Measurements from ENCODE around the gene IFT88. TPM values are rescaled to one million over a fixed set of nuclear protein-coding genes. Genes with fewer than 3 reads are reported as not detected.

IFT88 gene
- total and polyA plus RNA-seq, 2 donors (not counting 1 experiment from before 2014, with no cell fraction given): 9.3 to 17.5 TPM

GRCh38 chr13:20565115-20565736 is 1.7 kb upstream of the IFT88 start:
- no peaks in the 10 kb centered on the region for H3K9me3 ChIP-seq (ENCODE audit: control insufficient read depth, insufficient read depth, low read depth, low read length)
- no peaks in the 10 kb centered on the region for H4K20me1 ChIP-seq (ENCODE audit: control insufficient read depth, extremely low read depth, insufficient read depth, low read length)
- no peak overlapping the region for H3K4me3 ChIP-seq (replicated peaks in 1 of 4; ENCODE audit: control extremely low read depth in 1 of 4, insufficient read depth in 1 of 4, low read depth in 3 of 4, low read length in 4 of 4)
- no peak overlapping the region for H3K9ac ChIP-seq (ENCODE audit: insufficient read depth, low read length)
- no peak for DNase-seq (ENCODE audit: low read depth in 2 of 2)
- H3K79me2 ChIP-seq (ENCODE audit: control insufficient read depth, insufficient read depth, low read length): no peaks in the 10 kb centered on the region
- no peak overlapping the region for H2AFZ ChIP-seq (ENCODE audit: low read length)
- no peak for TF ChIP-seq EZH2 (IDR thresholded peaks at IDR 0.05; ENCODE audit: low read length, missing control alignments)
- no peak for TF ChIP-seq CTCF (conservative IDR thresholded peaks at IDR 0.05 in 1 of 2, IDR thresholded peaks at IDR 0.05 in 1 of 2; ENCODE audit: low read depth in 1 of 2, low read length in 2 of 2)
- no peak overlapping the region for H3K27ac ChIP-seq (ENCODE audit: insufficient read depth, low read length)
- no peaks in the 10 kb centered on the region for H3K27me3 ChIP-seq (ENCODE audit: control insufficient read depth, insufficient read depth, low read length)
- H3K4me2 ChIP-seq (ENCODE audit: extremely low read depth, insufficient read depth, low read length): no peak overlapping the region
- H3K36me3 ChIP-seq (ENCODE audit: control insufficient read depth, insufficient read depth, low read length): no peaks in the 10 kb centered on the region
- H3K4me1 ChIP-seq (ENCODE audit: control insufficient read depth, extremely low read depth, insufficient read depth, low read length): peaks cover 2% of the 10 kb centered on the region

GRCh38 chr13:20566468-20566897 is 474 bp upstream of the IFT88 start:
- H3K4me3 ChIP-seq (replicated peaks in 1 of 4; ENCODE audit: control extremely low read depth in 1 of 4, insufficient read depth in 1 of 4, low read depth in 3 of 4, low read length in 4 of 4): peak overlapping the region; percentile 64 to 86 (median 66)
- H3K27me3 ChIP-seq (ENCODE audit: control insufficient read depth, insufficient read depth, low read length): no peaks in the 10 kb centered on the region
- H2AFZ ChIP-seq (ENCODE audit: low read length): peak overlapping the region; percentile 77
- TF ChIP-seq EZH2 (IDR thresholded peaks at IDR 0.05; ENCODE audit: low read length, missing control alignments) (no peak), CTCF (conservative IDR thresholded peaks at IDR 0.05 in 1 of 2, IDR thresholded peaks at IDR 0.05 in 1 of 2; ENCODE audit: low read depth in 1 of 2, low read length in 2 of 2) (no peak)
- H3K36me3 ChIP-seq (ENCODE audit: control insufficient read depth, insufficient read depth, low read length): no peaks in the 10 kb centered on the region
- peak; percentile 62 to 84 for DNase-seq (ENCODE audit: low read depth in 2 of 2)
- peak overlapping the region; percentile 97 for H3K27ac ChIP-seq (ENCODE audit: insufficient read depth, low read length)
- peaks cover 2% of the 10 kb centered on the region for H3K4me1 ChIP-seq (ENCODE audit: control insufficient read depth, extremely low read depth, insufficient read depth, low read length)
- no peaks in the 10 kb centered on the region for H3K79me2 ChIP-seq (ENCODE audit: control insufficient read depth, insufficient read depth, low read length)
- peak overlapping the region; percentile 95 for H3K9ac ChIP-seq (ENCODE audit: insufficient read depth, low read length)
- H3K4me2 ChIP-seq (ENCODE audit: extremely low read depth, insufficient read depth, low read length): peak overlapping the region; percentile 55
- H3K9me3 ChIP-seq (ENCODE audit: control insufficient read depth, insufficient read depth, low read depth, low read length): no peaks in the 10 kb centered on the region
- no peaks in the 10 kb centered on the region for H4K20me1 ChIP-seq (ENCODE audit: control insufficient read depth, extremely low read depth, insufficient read depth, low read length)

DNA sequence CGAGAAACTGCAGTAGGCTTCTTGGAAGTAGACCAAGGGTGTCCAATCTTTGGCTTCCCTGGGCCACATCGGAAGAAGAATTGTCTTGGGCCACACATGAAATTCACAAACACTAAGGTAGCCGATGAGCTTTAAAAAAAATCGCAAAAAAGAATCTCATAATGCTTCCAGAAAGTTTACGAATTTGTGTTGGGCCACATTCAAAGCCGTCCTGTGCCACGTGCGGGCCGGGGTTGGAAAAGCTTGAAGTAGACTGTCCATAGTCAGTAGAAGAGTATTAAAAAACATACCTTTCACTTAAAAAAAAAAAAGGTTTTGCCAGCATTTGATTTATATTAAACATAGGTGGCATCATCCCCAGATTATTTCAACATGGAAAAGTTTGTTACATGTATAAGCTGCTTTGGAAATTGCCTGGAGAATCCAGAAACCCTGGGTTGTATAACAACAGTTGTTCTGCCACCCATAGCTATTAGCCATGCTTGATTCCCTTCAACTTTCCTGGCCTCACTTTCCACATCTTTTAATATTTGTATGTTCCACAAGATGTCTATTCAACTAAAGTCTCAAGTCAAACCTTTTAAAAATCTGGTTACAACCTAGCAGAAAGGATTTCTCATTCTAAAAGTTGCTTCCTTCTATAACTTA is 1.0 kb downstream of the IFT88 start:
- H3K9ac ChIP-seq (ENCODE audit: insufficient read depth, low read length): peak overlapping the region; percentile 95
- H3K27ac ChIP-seq (ENCODE audit: insufficient read depth, low read length): peak overlapping the region; percentile 97
- H3K9me3 ChIP-seq (ENCODE audit: control insufficient read depth, insufficient read depth, low read depth, low read length): no peaks in the 10 kb centered on the region
- peak overlapping the region; percentile 64 to 88 (median 76) for H3K4me3 ChIP-seq (replicated peaks in 1 of 4; ENCODE audit: control extremely low read depth in 1 of 4, insufficient read depth in 1 of 4, low read depth in 3 of 4, low read length in 4 of 4)
- H3K4me1 ChIP-seq (ENCODE audit: control insufficient read depth, extremely low read depth, insufficient read depth, low read length): peaks cover 2% of the 10 kb centered on the region
- no peaks in the 10 kb centered on the region for H4K20me1 ChIP-seq (ENCODE audit: control insufficient read depth, extremely low read depth, insufficient read depth, low read length)
- no peaks in the 10 kb centered on the region for H3K27me3 ChIP-seq (ENCODE audit: control insufficient read depth, insufficient read depth, low read length)
- peak overlapping the region; percentile 95 for H3K4me2 ChIP-seq (ENCODE audit: extremely low read depth, insufficient read depth, low read length)
- peak overlapping the region; percentile 98 for H2AFZ ChIP-seq (ENCODE audit: low read length)
- no peaks in the 10 kb centered on the region for H3K79me2 ChIP-seq (ENCODE audit: control insufficient read depth, insufficient read depth, low read length)
- no peak for TF ChIP-seq EZH2 (IDR thresholded peaks at IDR 0.05; ENCODE audit: low read length, missing control alignments)
- DNase-seq (ENCODE audit: low read depth in 2 of 2): no peak
- no peaks in the 10 kb centered on the region for H3K36me3 ChIP-seq (ENCODE audit: control insufficient read depth, insufficient read depth, low read length)

Data from fibroblast of lung (primary cell).